H9 (cell line): ENCODE data around the gene PBX4. TPM values are rescaled to one million over a fixed set of nuclear protein-coding genes. Genes with fewer than 3 reads are reported as not detected.

ENCODE experiments used
- DNase-seq: peaks from one replicate; pipeline ENCODE4 v3.0.0-alpha.2; 2017
- H2AFZ ChIP-seq: one replicate; pipeline ENCODE4 v1.6.1; 2013; ENCODE audit warnings: mild to moderate bottlenecking, low read length, control low read depth, moderate library complexity
- H2AK5ac ChIP-seq: 2 replicates; pipeline ENCODE4 v1.6.1; 2013; ENCODE audit warnings: low read length, control low read depth, mixed read lengths; ENCODE audit not compliant: insufficient read length
- H2BK120ac ChIP-seq: one replicate; pipeline ENCODE4 v1.6.1; 2013; ENCODE audit warnings: low read depth, mild to moderate bottlenecking, low read length, control low read depth, inconsistent platforms; ENCODE audit not compliant: poor library complexity, severe bottlenecking
- H2BK12ac ChIP-seq: 2 replicates; pipeline ENCODE4 v1.6.1; 2013; ENCODE audit warnings: low read length, control low read depth, mixed read lengths, low read depth; ENCODE audit not compliant: insufficient read length
- H2BK15ac ChIP-seq: 2 replicates; pipeline ENCODE4 v1.6.1; 2013; ENCODE audit warnings: low read depth, low read length, control low read depth
- H2BK20ac ChIP-seq: one replicate; pipeline ENCODE4 v1.6.1; 2013; ENCODE audit warnings: low read depth, mild to moderate bottlenecking, low read length, control low read depth, inconsistent platforms; ENCODE audit not compliant: poor library complexity, severe bottlenecking
- H2BK5ac ChIP-seq: 2 replicates; pipeline ENCODE4 v1.6.1; 2013; ENCODE audit warnings: low read length, control low read depth, mixed read lengths; ENCODE audit not compliant: insufficient read length
- H3K14ac ChIP-seq: 2 replicates; pipeline ENCODE4 v1.6.1; 2013; ENCODE audit warnings: low read length, control low read depth; ENCODE audit not compliant: insufficient read depth
- H3K18ac ChIP-seq: 2 replicates; pipeline ENCODE4 v1.6.1; 2013; ENCODE audit warnings: low read depth, mild to moderate bottlenecking, mixed read lengths, low read length, control low read depth; ENCODE audit not compliant: insufficient read length
- H3K23ac ChIP-seq: 2 replicates; pipeline ENCODE4 v1.6.1; 2013; ENCODE audit warnings: low read length, control low read depth, mixed read lengths, low read depth; ENCODE audit not compliant: insufficient read length
- H3K23me2 ChIP-seq: 2 replicates; pipeline ENCODE4 v1.6.1; 2013; ENCODE audit warnings: low read depth, mild to moderate bottlenecking, mixed read lengths, low read length, control low read depth; ENCODE audit not compliant: insufficient read length, poor library complexity, severe bottlenecking
- H3K27ac ChIP-seq: 2 replicates; pipeline ENCODE4 v1.5.1; 2013; ENCODE audit warnings: low read length, control low read depth, mixed read lengths, low read depth; ENCODE audit not compliant: insufficient read length
- H3K27me3 ChIP-seq: 2 replicates; pipeline ENCODE4 v1.6.1; 2013; ENCODE audit warnings: low read length, control low read depth, inconsistent platforms; ENCODE audit not compliant: insufficient read depth
- H3K4ac ChIP-seq: 2 replicates; pipeline ENCODE4 v1.6.1; 2013; ENCODE audit warnings: low read depth, mild to moderate bottlenecking, control low read depth, inconsistent platforms, low read length, moderate library complexity
- H3K4me1 ChIP-seq: 2 replicates; pipeline ENCODE4 v1.6.1; 2013; ENCODE audit warnings: low read length, control low read depth, inconsistent platforms; ENCODE audit not compliant: insufficient read depth
- H3K4me2 ChIP-seq: 2 replicates; pipeline ENCODE4 v1.6.1; 2013; ENCODE audit warnings: low read length, control low read depth, mixed read lengths; ENCODE audit not compliant: insufficient read length, insufficient read depth
- H3K56ac ChIP-seq: 2 replicates; pipeline ENCODE4 v1.6.1; 2013; ENCODE audit warnings: low read depth, mild to moderate bottlenecking, mixed read lengths, low read length, control low read depth; ENCODE audit not compliant: insufficient read length
- H3K79me1 ChIP-seq: 2 replicates; pipeline ENCODE4 v1.6.1; 2013; ENCODE audit warnings: low read depth, mild to moderate bottlenecking, moderate library complexity, low read length, control low read depth, inconsistent platforms; ENCODE audit not compliant: insufficient read depth, poor library complexity, severe bottlenecking
- H3K79me2 ChIP-seq: 2 replicates; pipeline ENCODE4 v1.6.1; 2013; ENCODE audit warnings: low read length, control low read depth, inconsistent platforms; ENCODE audit not compliant: insufficient read depth
- H3K9ac ChIP-seq: 2 replicates; pipeline ENCODE4 v1.6.1; 2013; ENCODE audit warnings: low read length, control low read depth, mixed read lengths; ENCODE audit not compliant: insufficient read length; ENCODE audit errors: extremely low read depth
- H3K9me3 ChIP-seq: one replicate; pipeline ENCODE4 v1.6.1; 2013; ENCODE audit warnings: low read depth, low read length, inconsistent platforms; ENCODE audit not compliant: control insufficient read depth
- H3T11ph ChIP-seq: one replicate; pipeline ENCODE4 v1.6.1; 2013; ENCODE audit warnings: mild to moderate bottlenecking, low read length, control low read depth, inconsistent platforms
- H4K20me1 ChIP-seq: one replicate; pipeline ENCODE4 v1.6.1; 2013; ENCODE audit not compliant: control insufficient read depth, insufficient read length, insufficient read depth
- H4K5ac ChIP-seq: 2 replicates; pipeline ENCODE4 v1.6.1; 2013; ENCODE audit warnings: low read depth, mild to moderate bottlenecking, mixed read lengths, low read length, control low read depth; ENCODE audit not compliant: insufficient read length
- H4K8ac ChIP-seq: replicated peaks from 2 replicates; pipeline ENCODE4 v1.6.1; 2013; ENCODE audit warnings: low read length, control low read depth, mixed read lengths, low read depth; ENCODE audit not compliant: insufficient read length
- H4K91ac ChIP-seq: 2 replicates; pipeline ENCODE4 v1.6.1; 2013; ENCODE audit warnings: low read depth, mild to moderate bottlenecking, moderate library complexity, mixed read lengths, low read length, control low read depth; ENCODE audit not compliant: insufficient read length
- H3K27ac Mint-ChIP-seq, 3 experiments: 2 replicates in 2 of 3; 3 replicates in 1 of 3; pipeline ENCODE4 v1.8.0; 2020 to 2021; ENCODE audit warnings: mixed read lengths in 3 of 3, mild to moderate bottlenecking in 1 of 3, moderate library complexity in 1 of 3
- H3K27me3 Mint-ChIP-seq: 2 replicates; pipeline ENCODE4 v1.8.0; 2021; ENCODE audit warnings: low read depth, mild to moderate bottlenecking, moderate library complexity, mixed read lengths
- H3K36me3 Mint-ChIP-seq, 3 experiments: 2 replicates in 2 of 3; 3 replicates in 1 of 3; pipeline ENCODE4 v1.8.0; 2020 to 2021; ENCODE audit warnings: low read depth in 3 of 3, mixed read lengths in 3 of 3; ENCODE audit not compliant: insufficient read depth in 1 of 3
- H3K4me1 Mint-ChIP-seq, 2 experiments: 2 replicates each; pipeline ENCODE4 v1.8.0; 2020; ENCODE audit warnings: mixed read lengths in 2 of 2
- H3K4me3 Mint-ChIP-seq, 2 experiments: 2 replicates in 1 of 2; 3 replicates in 1 of 2; pipeline ENCODE4 v1.8.0; 2020 to 2021; ENCODE audit warnings: mild to moderate bottlenecking in 2 of 2, mixed read lengths in 2 of 2, moderate library complexity in 1 of 2
- H3K9me3 Mint-ChIP-seq, 2 experiments: 2 replicates in 1 of 2; 3 replicates in 1 of 2; pipeline ENCODE4 v1.8.0; 2020; ENCODE audit warnings: mild to moderate bottlenecking in 2 of 2, mixed read lengths in 2 of 2, moderate library complexity in 1 of 2
- WGBS: extraction: QIAGEN DNeasy Blood & Tissue Kit; methylation state at CpG from one replicate; pipeline ENCODE4 v1.1.7; 2013; ENCODE audit warnings: missing lambda C conversion rate, low lambda C conversion rate, mixed read lengths; ENCODE audit not compliant: insufficient read length; ENCODE audit errors: extremely low coverage; 5-methylcytosine and 5-hydroxymethylcytosine counted together
- total RNA-seq: library from RNA; stranded (reverse); gene quantifications from 2 replicates; pipeline ENCODE4 v1.2.1, GENCODE V29; 2021
- TF ChIP-seq, protein P1 (sequence below): fragments of 200-600 bp; sonication (generic); conservative IDR thresholded peaks from 3 replicates; pipeline ENCODE4 v1.8.0; 2021; ENCODE audit warnings: antibody characterized with exemption, mild to moderate bottlenecking

The PBX4 gene
- total RNA-seq, 1 experiment from 2014 or later = 3.3 TPM

DNA sequence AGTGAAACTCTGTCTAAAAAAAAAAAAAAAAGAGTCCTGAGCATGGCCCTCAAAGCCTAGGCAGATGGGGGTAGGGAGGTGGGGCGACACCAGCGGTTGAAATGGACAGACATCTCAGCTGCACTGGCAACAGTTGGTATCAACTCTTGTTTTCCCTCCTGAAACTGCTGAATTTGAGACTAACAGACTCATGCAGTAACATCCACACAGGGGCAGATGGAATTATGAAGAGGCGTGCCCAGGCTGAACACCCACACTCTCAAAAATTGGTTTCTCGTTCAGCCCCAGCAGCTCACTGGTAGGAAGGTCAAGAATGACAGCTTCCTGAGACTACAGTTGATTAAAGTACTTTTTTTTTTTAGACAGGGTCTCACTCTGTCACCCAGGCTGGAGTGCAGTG lies 24.1 kb downstream of the PBX4 start:
- Mint-ChIP-seq H3K36me3 (no peaks in the 10 kb centered on the region), H3K27ac (no peak overlapping the region), H3K4me1 (peaks cover 14 to 24% of the 10 kb centered on the region in 2 experiments), H3K9me3 (no peaks in the 10 kb centered on the region; a peak in 1 of 5 replicates), H3K27me3 (no peaks in the 10 kb centered on the region), H3K4me3 (no peak overlapping the region)
- no peaks in the 10 kb centered on the region for H3K79me1 ChIP-seq
- no peak overlapping the region for H3K27ac ChIP-seq
- no peak overlapping the region for H3K23ac ChIP-seq
- no peak overlapping the region for H3K4ac ChIP-seq
- H2BK20ac ChIP-seq = no peak overlapping the region
- H3K9ac ChIP-seq = no peak overlapping the region
- H4K91ac ChIP-seq = no peak overlapping the region
- no peak overlapping the region for H2AFZ ChIP-seq
- H2BK12ac ChIP-seq = no peak overlapping the region
- DNase-seq = no peak
- H3K18ac ChIP-seq = no peak overlapping the region
- no peak overlapping the region for H2BK15ac ChIP-seq
- H3K23me2 ChIP-seq = no peaks in the 10 kb centered on the region
- H2BK120ac ChIP-seq = no peak overlapping the region
- no peaks in the 10 kb centered on the region for H3K9me3 ChIP-seq
- no CpG with 5 or more reads among the region's 4 CpGs for WGBS
- peaks cover 10% of the 10 kb centered on the region; the same call in 1 of the 2 replicates for H3K4me1 ChIP-seq
- no peaks in the 10 kb centered on the region for H3K79me2 ChIP-seq
- no peak overlapping the region for H3K4me2 ChIP-seq
- H3K56ac ChIP-seq = no peak overlapping the region
- H3T11ph ChIP-seq = no peak overlapping the region
- H4K20me1 ChIP-seq = no peaks in the 10 kb centered on the region
- no peak overlapping the region for H3K14ac ChIP-seq
- H2AK5ac ChIP-seq = no peak overlapping the region
- no peak overlapping the region for H4K8ac ChIP-seq
- no peak overlapping the region for H2BK5ac ChIP-seq
- no peak overlapping the region for H4K5ac ChIP-seq
- TF ChIP-seq, protein P1, sequence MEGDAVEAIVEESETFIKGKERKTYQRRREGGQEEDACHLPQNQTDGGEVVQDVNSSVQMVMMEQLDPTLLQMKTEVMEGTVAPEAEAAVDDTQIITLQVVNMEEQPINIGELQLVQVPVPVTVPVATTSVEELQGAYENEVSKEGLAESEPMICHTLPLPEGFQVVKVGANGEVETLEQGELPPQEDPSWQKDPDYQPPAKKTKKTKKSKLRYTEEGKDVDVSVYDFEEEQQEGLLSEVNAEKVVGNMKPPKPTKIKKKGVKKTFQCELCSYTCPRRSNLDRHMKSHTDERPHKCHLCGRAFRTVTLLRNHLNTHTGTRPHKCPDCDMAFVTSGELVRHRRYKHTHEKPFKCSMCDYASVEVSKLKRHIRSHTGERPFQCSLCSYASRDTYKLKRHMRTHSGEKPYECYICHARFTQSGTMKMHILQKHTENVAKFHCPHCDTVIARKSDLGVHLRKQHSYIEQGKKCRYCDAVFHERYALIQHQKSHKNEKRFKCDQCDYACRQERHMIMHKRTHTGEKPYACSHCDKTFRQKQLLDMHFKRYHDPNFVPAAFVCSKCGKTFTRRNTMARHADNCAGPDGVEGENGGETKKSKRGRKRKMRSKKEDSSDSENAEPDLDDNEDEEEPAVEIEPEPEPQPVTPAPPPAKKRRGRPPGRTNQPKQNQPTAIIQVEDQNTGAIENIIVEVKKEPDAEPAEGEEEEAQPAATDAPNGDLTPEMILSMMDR = no peak
- H3K27me3 ChIP-seq = no peaks in the 10 kb centered on the region
